Choroid plexus epithelial cell (primary cell): ENCODE data around the gene POLR3K.

ENCODE experiments used
- DNase-seq: peaks from one replicate; pipeline ENCODE4 v3.0.0-alpha.2; 2010; ENCODE audit warnings: low read depth
- H3K4me3 ChIP-seq: 2 replicates; pipeline ENCODE4 v1.5.1; 2011; ENCODE audit warnings: low read depth, mild to moderate bottlenecking, control low read depth, low read length, moderate library complexity
- TF ChIP-seq, protein P1 (sequence below): conservative IDR thresholded peaks from 2 replicates; pipeline ENCODE4 v1.5.1; 2011; ENCODE audit warnings: low read depth, mild to moderate bottlenecking, control low read depth, inconsistent platforms, low read length, moderate library complexity

The POLR3K gene

DNA sequence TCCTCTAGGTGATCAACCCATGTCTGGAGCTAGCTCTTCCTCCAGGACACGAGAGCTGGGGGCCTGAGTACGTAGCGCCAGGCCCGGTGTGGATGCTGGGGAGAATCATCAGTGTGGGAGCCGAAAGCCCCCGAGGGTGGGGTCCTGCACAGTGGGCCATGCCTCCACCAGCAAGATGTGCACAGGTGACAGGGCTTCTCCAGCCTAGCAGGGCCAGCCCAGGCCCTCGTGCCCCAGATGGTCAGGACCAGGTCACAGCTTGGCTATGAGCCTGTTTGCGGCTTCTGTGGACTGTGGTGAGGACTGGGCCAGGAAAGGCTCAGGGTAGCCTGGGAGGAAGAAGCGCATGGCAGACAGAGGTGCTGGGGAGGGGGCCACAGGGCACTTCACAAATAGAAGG is 32.5 kb upstream of the POLR3K start:
- TF ChIP-seq, protein P1, sequence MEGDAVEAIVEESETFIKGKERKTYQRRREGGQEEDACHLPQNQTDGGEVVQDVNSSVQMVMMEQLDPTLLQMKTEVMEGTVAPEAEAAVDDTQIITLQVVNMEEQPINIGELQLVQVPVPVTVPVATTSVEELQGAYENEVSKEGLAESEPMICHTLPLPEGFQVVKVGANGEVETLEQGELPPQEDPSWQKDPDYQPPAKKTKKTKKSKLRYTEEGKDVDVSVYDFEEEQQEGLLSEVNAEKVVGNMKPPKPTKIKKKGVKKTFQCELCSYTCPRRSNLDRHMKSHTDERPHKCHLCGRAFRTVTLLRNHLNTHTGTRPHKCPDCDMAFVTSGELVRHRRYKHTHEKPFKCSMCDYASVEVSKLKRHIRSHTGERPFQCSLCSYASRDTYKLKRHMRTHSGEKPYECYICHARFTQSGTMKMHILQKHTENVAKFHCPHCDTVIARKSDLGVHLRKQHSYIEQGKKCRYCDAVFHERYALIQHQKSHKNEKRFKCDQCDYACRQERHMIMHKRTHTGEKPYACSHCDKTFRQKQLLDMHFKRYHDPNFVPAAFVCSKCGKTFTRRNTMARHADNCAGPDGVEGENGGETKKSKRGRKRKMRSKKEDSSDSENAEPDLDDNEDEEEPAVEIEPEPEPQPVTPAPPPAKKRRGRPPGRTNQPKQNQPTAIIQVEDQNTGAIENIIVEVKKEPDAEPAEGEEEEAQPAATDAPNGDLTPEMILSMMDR: no peak
- no peak overlapping the region for H3K4me3 ChIP-seq
- no peak for DNase-seq

DNA sequence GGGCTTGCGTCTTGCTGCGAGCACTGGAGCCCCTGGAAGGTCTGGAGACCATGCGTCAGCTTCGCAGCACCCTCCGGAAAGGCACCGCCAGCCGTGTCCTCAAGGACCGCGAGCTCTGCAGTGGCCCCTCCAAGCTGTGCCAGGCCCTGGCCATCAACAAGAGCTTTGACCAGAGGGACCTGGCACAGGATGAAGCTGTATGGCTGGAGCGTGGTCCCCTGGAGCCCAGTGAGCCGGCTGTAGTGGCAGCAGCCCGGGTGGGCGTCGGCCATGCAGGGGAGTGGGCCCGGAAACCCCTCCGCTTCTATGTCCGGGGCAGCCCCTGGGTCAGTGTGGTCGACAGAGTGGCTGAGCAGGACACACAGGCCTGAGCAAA is 32.0 kb upstream of the POLR3K start:
- H3K4me3 ChIP-seq: no peak overlapping the region
- TF ChIP-seq, protein P1: no peak
- no peak for DNase-seq

- H3K4me3 ChIP-seq: no peak overlapping the region
- TF ChIP-seq, protein P1: no peak
- DNase-seq: peak; percentile 88
Measured at GRCh38 chr16:84718-85406, 31.5 kb upstream of the POLR3K start.

GRCh38 chr16:83781-84615 is 30.6 kb upstream of the POLR3K start:
- H3K4me3 ChIP-seq: no peak overlapping the region
- TF ChIP-seq, protein P1: no peak
- peak; percentile 56 for DNase-seq

- no peak overlapping the region for H3K4me3 ChIP-seq
- no peak for DNase-seq
- TF ChIP-seq, protein P1: no peak
Measured at GRCh38 chr16:83060-83603, 29.7 kb upstream of the POLR3K start.

- peak overlapping the region; percentile 78 for H3K4me3 ChIP-seq
- TF ChIP-seq, protein P1: no peak
- peak; percentile 40 for DNase-seq
Measured at GRCh38 chr16:79151-80054, 26.0 kb upstream of the POLR3K start.
